Measurements from ENCODE around the gene SOCS3. TPM values are rescaled to one million over a fixed set of nuclear protein-coding genes. Genes with fewer than 3 reads are reported as not detected.

The SOCS3 gene
- total and polyA plus RNA-seq, 10 of the 15 experiments (the other 5 are each of a cell fraction or from before 2014, with no cell fraction given) = 0.05 to 3.9 (median 1.0) TPM

- 0 out of 4 replicates have a peak, but pooled peaks cover 0 to 5% of the 10 kb centered on the region in 2 experiments for H3K27me3 ChIP-seq (replicated peaks in 1 of 2; ENCODE audit: control insufficient read depth in 2 of 2, insufficient read depth in 2 of 2, low read length in 1 of 2)
- no peak for FAIRE-seq
- ATAC-seq = no peak
- DNase-seq (ENCODE audit: low read depth, low spot score) = no peak
- in situ Hi-C loops (cut with MboI) = loop anchor here (5.0 kb wide), 1 partner anchor 61 kb away; no protein-coding TSS in a partner anchor
- H4K20me1 ChIP-seq (ENCODE audit: control insufficient read depth, insufficient read depth) = no peaks in the 10 kb centered on the region
- ChIA-PET CTCF (interaction anchor here (0.8 to 6.6 kb wide), 19 partner anchors 8 to 341 kb away, joined by 3 to 96 read pairs (median 5); no protein-coding TSS in a partner anchor), POLR2A (no interaction called here), RAD21 (ENCODE audit: unreplicated experiment) (interaction anchor here (1.0 to 5.3 kb wide), 11 partner anchors 9 to 341 kb away, joined by 3 to 52 read pairs (median 5); no protein-coding TSS in a partner anchor), SMC1A (ENCODE audit: uncharacterized antibody, unreplicated experiment) (interaction anchor here (0.6 to 6.1 kb wide), 8 partner anchors 13 to 69 kb away, joined by 3 to 26 read pairs (median 4); no protein-coding TSS in a partner anchor)
- H3K4me3 ChIP-seq = no peak overlapping the region
- peaks cover 8% of the 10 kb centered on the region for H3K79me2 ChIP-seq (ENCODE audit: control insufficient read depth, insufficient read depth, low read length)
- WGBS (ENCODE audit: insufficient coverage, insufficient replicate concordance, low lambda C conversion rate, missing lambda C conversion rate) = 60% methylated on average over 11 of the region's 12 CpGs
- no peak overlapping the region; the same call in 1 of the 2 replicates for H3K4me2 ChIP-seq (ENCODE audit: control insufficient read depth, insufficient read depth)
- intact Hi-C loops (cut with micrococcal nuclease; ENCODE audit: unreplicated experiment) = loop anchor here (2.0 kb wide), 3 partner anchors 18 to 72 kb away; partner anchors contain the start of gene PGS1
- H2AFZ ChIP-seq (ENCODE audit: control insufficient read depth, low read depth, low read length) = no peak overlapping the region
- H3K36me3 ChIP-seq (ENCODE audit: control insufficient read depth in 2 of 2, insufficient read depth in 2 of 2, low read length in 1 of 2) = no peaks in the 10 kb centered on the region; a peak in 1 of 4 replicates
- no peak overlapping the region for H3K27ac ChIP-seq (ENCODE audit: control insufficient read depth, insufficient read depth)
- no peak overlapping the region for H3K9ac ChIP-seq (ENCODE audit: control insufficient read depth, insufficient read depth, low read length)
- BruUV-seq (replicated peaks) = no TSS peak
- TF ChIP-seq CBFB (IDR thresholded peaks at IDR 0.05; ENCODE audit: low read depth) (no peak), FOXM1 (IDR thresholded peaks at IDR 0.05; ENCODE audit: low read depth, low read length) (no peak), ESRRA (IDR thresholded peaks at IDR 0.05; ENCODE audit: low read length) (no peak), MTA3 (IDR thresholded peaks at IDR 0.05; ENCODE audit: borderline replicate concordance, low read length) (no peak), ZNF24 (IDR thresholded peaks at IDR 0.05) (no peak), CBX3 (IDR thresholded peaks at IDR 0.05; ENCODE audit: borderline replicate concordance, low read depth) (no peak), JUNB (IDR thresholded peaks at IDR 0.05) (no peak), NFXL1 (IDR thresholded peaks at IDR 0.05; ENCODE audit: borderline replicate concordance) (no peak), CHD1 (IDR thresholded peaks at IDR 0.05; ENCODE audit: low read depth, low read length) (no peak), TCF7 (IDR thresholded peaks at IDR 0.05; ENCODE audit: borderline replicate concordance) (no peak), NR2F1 (conservative IDR thresholded peaks at IDR 0.05) (no peak), KDM1A (IDR thresholded peaks at IDR 0.05; ENCODE audit: borderline replicate concordance) (no peak), MYC (IDR thresholded peaks at IDR 0.05; ENCODE audit: insufficient read depth, insufficient read length, insufficient replicate concordance, low read length, severe bottlenecking) (no peak), FOS (IDR thresholded peaks at IDR 0.05; ENCODE audit: borderline replicate concordance, extremely low read depth, insufficient read length) (no peak), NR2C1 (IDR thresholded peaks at IDR 0.05) (no peak)
- TF ChIP-seq, protein P1, sequence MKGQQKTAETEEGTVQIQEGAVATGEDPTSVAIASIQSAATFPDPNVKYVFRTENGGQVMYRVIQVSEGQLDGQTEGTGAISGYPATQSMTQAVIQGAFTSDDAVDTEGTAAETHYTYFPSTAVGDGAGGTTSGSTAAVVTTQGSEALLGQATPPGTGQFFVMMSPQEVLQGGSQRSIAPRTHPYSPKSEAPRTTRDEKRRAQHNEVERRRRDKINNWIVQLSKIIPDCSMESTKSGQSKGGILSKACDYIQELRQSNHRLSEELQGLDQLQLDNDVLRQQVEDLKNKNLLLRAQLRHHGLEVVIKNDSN (IDR thresholded peaks at IDR 0.05; ENCODE audit: borderline replicate concordance, extremely low read length, insufficient read depth, low read depth, low read length) = no peak
- TF ChIP-seq, protein P2, sequence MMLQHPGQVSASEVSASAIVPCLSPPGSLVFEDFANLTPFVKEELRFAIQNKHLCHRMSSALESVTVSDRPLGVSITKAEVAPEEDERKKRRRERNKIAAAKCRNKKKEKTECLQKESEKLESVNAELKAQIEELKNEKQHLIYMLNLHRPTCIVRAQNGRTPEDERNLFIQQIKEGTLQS (IDR thresholded peaks at IDR 0.05; ENCODE audit: borderline replicate concordance, extremely low read depth, low read depth, low read length) = no peak
- TF ChIP-seq, protein P3, sequence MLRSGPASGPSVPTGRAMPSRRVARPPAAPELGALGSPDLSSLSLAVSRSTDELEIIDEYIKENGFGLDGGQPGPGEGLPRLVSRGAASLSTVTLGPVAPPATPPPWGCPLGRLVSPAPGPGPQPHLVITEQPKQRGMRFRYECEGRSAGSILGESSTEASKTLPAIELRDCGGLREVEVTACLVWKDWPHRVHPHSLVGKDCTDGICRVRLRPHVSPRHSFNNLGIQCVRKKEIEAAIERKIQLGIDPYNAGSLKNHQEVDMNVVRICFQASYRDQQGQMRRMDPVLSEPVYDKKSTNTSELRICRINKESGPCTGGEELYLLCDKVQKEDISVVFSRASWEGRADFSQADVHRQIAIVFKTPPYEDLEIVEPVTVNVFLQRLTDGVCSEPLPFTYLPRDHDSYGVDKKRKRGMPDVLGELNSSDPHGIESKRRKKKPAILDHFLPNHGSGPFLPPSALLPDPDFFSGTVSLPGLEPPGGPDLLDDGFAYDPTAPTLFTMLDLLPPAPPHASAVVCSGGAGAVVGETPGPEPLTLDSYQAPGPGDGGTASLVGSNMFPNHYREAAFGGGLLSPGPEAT (IDR thresholded peaks at IDR 0.05; ENCODE audit: low read depth) = no peak
- no peaks in the 10 kb centered on the region for H3K9me3 ChIP-seq (replicated peaks; ENCODE audit: control insufficient read depth, insufficient read depth, low read length)
- peaks cover 31% of the 10 kb centered on the region for H3K4me1 ChIP-seq (ENCODE audit: control insufficient read depth, insufficient read depth, low read length)
Observed at GRCh38 chr17:78361225-78361701, 1.4 kb upstream of the SOCS3 start.
